WTC11 (cell line): Measurements from ENCODE around the gene SH3TC1. TPM values are rescaled to one million over a fixed set of nuclear protein-coding genes. Genes with fewer than 3 reads are reported as not detected.

Experiments used
- ATAC-seq: fragments of 200-7000 bp; cut with Tn5 transposase; 2 replicates; pipeline ENCODE4 v1.10.0; 2021; ENCODE audit warnings: mild to moderate bottlenecking, moderate library complexity
- CTCF ChIA-PET: fragments of 300-600 bp; sonication (Branson Sonifier 250); formaldehyde crosslinking; loops from one replicate; lab custom pipeline; 2021; ENCODE audit warnings: antibody characterized with exemption; lab: Charles Lee
- POLR2A ChIA-PET: fragments of 350-600 bp; sonication (Branson Sonifier 250); formaldehyde crosslinking; loops from one replicate; lab custom pipeline; 2021; ENCODE audit warnings: antibody characterized with exemption; lab: Charles Lee
- DNase-seq: peaks from one replicate; pipeline ENCODE4 v3.0.0; 2021; ENCODE audit warnings: low spot score
- H3K27ac Mint-ChIP-seq: 2 replicates; pipeline ENCODE4 v1.8.0; 2021; ENCODE audit warnings: mixed read lengths
- H3K27me3 Mint-ChIP-seq: 2 replicates; pipeline ENCODE4 v1.8.0; 2021; ENCODE audit warnings: low read depth, mild to moderate bottlenecking, moderate library complexity, mixed read lengths
- H3K36me3 Mint-ChIP-seq: 2 replicates; pipeline ENCODE4 v1.8.0; 2021; ENCODE audit warnings: mixed read lengths
- H3K4me1 Mint-ChIP-seq: 2 replicates; pipeline ENCODE4 v1.8.0; 2022; ENCODE audit warnings: mixed read lengths
- H3K4me3 Mint-ChIP-seq: 2 replicates; pipeline ENCODE4 v1.8.0; 2021; ENCODE audit warnings: mild to moderate bottlenecking, moderate library complexity, mixed read lengths
- H3K9me3 Mint-ChIP-seq: 2 replicates; pipeline ENCODE4 v1.8.0; 2021; ENCODE audit warnings: mixed read lengths
- AR ChIP-seq: fragments of 250-450 bp; sonication (Bioruptor Pico); IDR thresholded peaks from 2 replicates; pipeline ENCODE4 v1.9.0; 2021; ENCODE audit warnings: mild to moderate bottlenecking
- CREB1 ChIP-seq: sonication (generic); formaldehyde crosslinking; IDR thresholded peaks from 2 replicates; pipeline ENCODE4 v1.8.0; 2023; ENCODE audit warnings: mild to moderate bottlenecking, missing genetic modification reagents
- FOXK1 ChIP-seq: sonication (generic); formaldehyde crosslinking; IDR thresholded peaks from 2 replicates; pipeline ENCODE4 v1.8.0; 2022; ENCODE audit warnings: mild to moderate bottlenecking, moderate library complexity, missing genetic modification reagents
- FOXP1 ChIP-seq: sonication (generic); formaldehyde crosslinking; IDR thresholded peaks from 2 replicates; pipeline ENCODE4 v1.8.0; 2022; ENCODE audit warnings: missing genetic modification reagents, mild to moderate bottlenecking, moderate library complexity, borderline replicate concordance
- JAZF1 ChIP-seq: fragments of 250-450 bp; sonication (Bioruptor Pico); IDR thresholded peaks from 2 replicates; pipeline ENCODE4 v1.9.0; 2021; ENCODE audit warnings: moderate library complexity, mild to moderate bottlenecking, inconsistent platforms
- NR2C2 ChIP-seq: sonication (generic); formaldehyde crosslinking; IDR thresholded peaks from 2 replicates; pipeline ENCODE4 v1.8.0; 2022; ENCODE audit warnings: mild to moderate bottlenecking, missing genetic modification reagents
- NR3C1 ChIP-seq: sonication (generic); formaldehyde crosslinking; conservative IDR thresholded peaks from 2 replicates; pipeline ENCODE4 v1.8.1; 2023; ENCODE audit warnings: low read depth, mild to moderate bottlenecking, missing genetic modification reagents
- ZBTB43 ChIP-seq: sonication (generic); formaldehyde crosslinking; IDR thresholded peaks from 2 replicates; pipeline ENCODE4 v1.8.1; 2023; ENCODE audit warnings: mild to moderate bottlenecking, missing genetic modification reagents
- ZMAT4 ChIP-seq: fragments of 250-450 bp; sonication (Bioruptor Pico); IDR thresholded peaks from 2 replicates; pipeline ENCODE4 v1.9.0; 2021; ENCODE audit warnings: mild to moderate bottlenecking
- ZNF138 ChIP-seq: sonication (generic); formaldehyde crosslinking; conservative IDR thresholded peaks from 2 replicates; pipeline ENCODE4 v1.8.1; 2022; ENCODE audit warnings: mild to moderate bottlenecking, moderate library complexity, missing genetic modification reagents
- ZNF317 ChIP-seq: sonication (generic); formaldehyde crosslinking; IDR thresholded peaks from 2 replicates; pipeline ENCODE4 v1.8.1; 2023; ENCODE audit warnings: low read depth, mild to moderate bottlenecking, moderate library complexity, missing genetic modification reagents, borderline replicate concordance
- ZNF532 ChIP-seq: fragments of 250-450 bp; sonication (Bioruptor Pico); IDR thresholded peaks from 2 replicates; pipeline ENCODE4 v1.9.0; 2021; ENCODE audit warnings: mild to moderate bottlenecking, borderline replicate concordance
- total RNA-seq: library from RNA; stranded (reverse); gene quantifications from 3 replicates; pipeline ENCODE4 v1.2.3, GENCODE V29; 2021
- TF ChIP-seq, protein P1 (sequence below): sonication (generic); formaldehyde crosslinking; IDR thresholded peaks from 2 replicates; pipeline ENCODE4 v1.8.0; 2022; ENCODE audit warnings: mild to moderate bottlenecking, missing genetic modification reagents
- TF ChIP-seq, protein P2 (sequence below): fragments of 250-450 bp; sonication (Bioruptor Pico); IDR thresholded peaks from 2 replicates; pipeline ENCODE4 v1.9.0; 2021; ENCODE audit warnings: moderate library complexity, mild to moderate bottlenecking, inconsistent platforms, borderline replicate concordance
- TF ChIP-seq, protein P3 (sequence below): fragments of 250-450 bp; sonication (Bioruptor Pico); conservative IDR thresholded peaks from 2 replicates; pipeline ENCODE4 v1.9.0; 2021; ENCODE audit warnings: mild to moderate bottlenecking
- TF ChIP-seq, protein P4 (sequence below): sonication (generic); formaldehyde crosslinking; conservative IDR thresholded peaks from 2 replicates; pipeline ENCODE4 v1.8.1; 2022; ENCODE audit warnings: mild to moderate bottlenecking, missing genetic modification reagents

The SH3TC1 gene
- total RNA-seq, 1 experiment from 2014 or later = 0.42 TPM

DNA sequence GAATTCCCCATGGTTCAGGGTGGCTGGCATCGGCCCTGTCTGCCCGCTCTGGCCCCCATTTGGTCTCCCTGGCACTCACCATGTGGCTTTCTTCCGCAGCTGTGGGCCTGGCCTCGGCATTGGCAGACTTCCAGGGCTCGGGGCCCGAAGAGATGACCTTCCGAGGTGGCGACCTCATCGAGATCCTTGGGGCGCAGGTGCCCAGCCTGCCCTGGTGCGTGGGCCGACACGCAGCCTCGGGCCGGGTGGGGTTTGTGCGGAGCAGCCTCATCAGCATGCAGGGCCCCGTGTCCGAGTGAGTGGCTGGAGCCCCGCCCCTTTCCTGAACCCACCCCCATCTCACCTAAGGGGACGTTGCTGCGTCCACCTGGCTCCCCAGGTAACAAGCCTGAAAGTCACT lies 20.1 kb downstream of the SH3TC1 start:
- ATAC-seq = no peak
- no peaks in the 10 kb centered on the region for H3K4me1 Mint-ChIP-seq
- H3K27ac Mint-ChIP-seq = no peak overlapping the region
- DNase-seq = no peak
- H3K36me3 Mint-ChIP-seq = no peaks in the 10 kb centered on the region
- no peak for TF ChIP-seq JAZF1 (CRISPR knock-in tag)
- H3K4me3 Mint-ChIP-seq = no peak overlapping the region
- CTCF ChIA-PET = no interaction called here
- POLR2A ChIA-PET = no interaction called here
- H3K27me3 Mint-ChIP-seq = peaks cover 3% of the 10 kb centered on the region; the same call in 1 of the 2 replicates
- H3K9me3 Mint-ChIP-seq = peaks cover 8% of the 10 kb centered on the region

- Mint-ChIP-seq H3K27me3 (peaks cover 3% of the 10 kb centered on the region; the same call in 1 of the 2 replicates), H3K27ac (no peak overlapping the region), H3K4me1 (peaks cover 8% of the 10 kb centered on the region), H3K9me3 (peaks cover 8% of the 10 kb centered on the region), H3K36me3 (no peaks in the 10 kb centered on the region), H3K4me3 (no peak overlapping the region)
- no peak for TF ChIP-seq ZNF532 (CRISPR knock-in tag)
- TF ChIP-seq CREB1 (CRISPR knock-in tag) = no peak
- TF ChIP-seq, protein P1, sequence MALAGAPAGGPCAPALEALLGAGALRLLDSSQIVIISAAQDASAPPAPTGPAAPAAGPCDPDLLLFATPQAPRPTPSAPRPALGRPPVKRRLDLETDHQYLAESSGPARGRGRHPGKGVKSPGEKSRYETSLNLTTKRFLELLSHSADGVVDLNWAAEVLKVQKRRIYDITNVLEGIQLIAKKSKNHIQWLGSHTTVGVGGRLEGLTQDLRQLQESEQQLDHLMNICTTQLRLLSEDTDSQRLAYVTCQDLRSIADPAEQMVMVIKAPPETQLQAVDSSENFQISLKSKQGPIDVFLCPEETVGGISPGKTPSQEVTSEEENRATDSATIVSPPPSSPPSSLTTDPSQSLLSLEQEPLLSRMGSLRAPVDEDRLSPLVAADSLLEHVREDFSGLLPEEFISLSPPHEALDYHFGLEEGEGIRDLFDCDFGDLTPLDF = no peak
- TF ChIP-seq, protein P2, sequence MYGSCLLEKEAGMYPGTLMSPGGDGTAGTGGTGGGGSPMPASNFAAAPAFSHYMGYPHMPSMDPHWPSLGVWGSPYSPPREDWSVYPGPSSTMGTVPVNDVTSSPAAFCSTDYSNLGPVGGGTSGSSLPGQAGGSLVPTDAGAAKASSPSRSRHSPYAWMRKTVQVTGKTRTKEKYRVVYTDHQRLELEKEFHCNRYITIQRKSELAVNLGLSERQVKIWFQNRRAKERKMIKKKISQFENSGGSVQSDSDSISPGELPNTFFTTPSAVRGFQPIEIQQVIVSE (CRISPR knock-in tag) = no peak
- no peak for TF ChIP-seq ZNF317 (CRISPR knock-in tag)
- ChIA-PET POLR2A (no interaction called here), CTCF (interaction anchor here (0.8 to 1.7 kb wide), 2 partner anchors 8 to 44 kb away, joined by 3 to 6 read pairs; no protein-coding TSS in a partner anchor)
- DNase-seq = no peak
- ATAC-seq = no peak
Observed at GRCh38 chr4:8220661-8221450, 21.8 kb downstream of the SH3TC1 start.

GRCh38 chr4:8221476-8221875 lies 22.4 kb downstream of the SH3TC1 start:
- TF ChIP-seq AR (CRISPR knock-in tag) (no peak), ZBTB43 (no peak), ZMAT4 (no peak), NR2C2 (no peak), ZNF317 (CRISPR knock-in tag) (no peak), ZNF138 (no peak), NR3C1 (CRISPR knock-in tag) (no peak), FOXK1 (CRISPR knock-in tag) (no peak), FOXP1 (CRISPR knock-in tag) (no peak)
- TF ChIP-seq, protein P3, sequence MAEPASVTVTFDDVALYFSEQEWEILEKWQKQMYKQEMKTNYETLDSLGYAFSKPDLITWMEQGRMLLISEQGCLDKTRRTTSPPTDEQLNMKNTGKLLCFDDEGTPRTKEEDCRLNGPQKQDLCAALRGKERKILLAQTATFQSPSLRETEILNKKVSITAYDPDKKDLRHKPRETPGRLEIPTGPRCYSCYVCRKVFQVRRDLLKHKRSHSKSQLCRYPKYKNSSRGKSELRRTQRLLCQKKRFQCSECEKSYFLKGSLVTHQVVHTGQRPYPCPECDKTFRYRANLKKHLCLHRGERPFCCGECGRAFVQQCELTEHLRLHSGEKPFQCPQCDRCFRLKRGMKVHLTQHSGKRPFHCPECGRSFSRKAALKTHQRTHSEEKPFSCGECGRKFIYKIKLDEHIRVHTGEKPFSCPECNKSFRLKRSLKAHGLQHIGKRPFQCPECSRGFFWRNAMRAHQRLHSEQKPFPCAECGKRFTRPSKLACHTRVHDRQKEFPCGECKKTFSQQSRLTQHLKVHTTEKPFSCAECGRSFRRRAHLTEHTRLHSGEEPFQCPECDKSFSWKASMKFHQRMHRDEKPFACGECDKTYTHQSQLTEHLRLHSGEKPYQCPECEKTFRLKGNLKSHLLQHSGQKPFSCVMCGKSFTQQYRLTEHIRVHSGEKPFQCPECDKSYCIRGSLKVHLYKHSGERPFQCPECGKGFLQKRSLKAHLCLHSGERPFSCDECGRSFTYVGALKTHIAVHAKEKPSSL (CRISPR knock-in tag) = no peak
- TF ChIP-seq, protein P4, sequence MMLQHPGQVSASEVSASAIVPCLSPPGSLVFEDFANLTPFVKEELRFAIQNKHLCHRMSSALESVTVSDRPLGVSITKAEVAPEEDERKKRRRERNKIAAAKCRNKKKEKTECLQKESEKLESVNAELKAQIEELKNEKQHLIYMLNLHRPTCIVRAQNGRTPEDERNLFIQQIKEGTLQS (CRISPR knock-in tag) = no peak
- Mint-ChIP-seq H3K36me3 (no peaks in the 10 kb centered on the region), H3K27ac (no peak overlapping the region), H3K4me3 (no peak overlapping the region), H3K9me3 (peaks cover 8% of the 10 kb centered on the region), H3K4me1 (peaks cover 14% of the 10 kb centered on the region), H3K27me3 (peaks cover 3% of the 10 kb centered on the region; the same call in 1 of the 2 replicates)
- ATAC-seq (no peak), DNase-seq (no peak)
- POLR2A ChIA-PET = interaction anchor here (0.7 kb wide), 1 partner anchor 36 kb away, joined by 3 read pairs; no protein-coding TSS in a partner anchor
- CTCF ChIA-PET = interaction anchor here (1.7 kb wide), 1 partner anchor 45 kb away, joined by 6 read pairs; no protein-coding TSS in a partner anchor
